ENCODE data around the gene ABLIM2.

GRCh38 chr4:7960017-7960789, 198.4 kb downstream of the ABLIM2 start:
- TF ChIP-seq POLR2A (IDR thresholded peaks at IDR 0.05) = no peak
- TF ChIP-seq CTCF (IDR thresholded peaks at IDR 0.05) = no peak
